ENCODE measurements around the gene COL4A1.

The COL4A1 gene

GRCh38 chr13:110233181-110233950 lies 73.6 kb downstream of the COL4A1 start:
- no peak for DNase-seq

- DNase-seq: no peak
Measured at GRCh38 chr13:110232756-110233155, 74.2 kb downstream of the COL4A1 start.

GRCh38 chr13:110232142-110232541 lies 74.8 kb downstream of the COL4A1 start:
- no peak for DNase-seq

GRCh38 chr13:110231348-110232047 lies 75.5 kb downstream of the COL4A1 start:
- no peak for DNase-seq

DNA sequence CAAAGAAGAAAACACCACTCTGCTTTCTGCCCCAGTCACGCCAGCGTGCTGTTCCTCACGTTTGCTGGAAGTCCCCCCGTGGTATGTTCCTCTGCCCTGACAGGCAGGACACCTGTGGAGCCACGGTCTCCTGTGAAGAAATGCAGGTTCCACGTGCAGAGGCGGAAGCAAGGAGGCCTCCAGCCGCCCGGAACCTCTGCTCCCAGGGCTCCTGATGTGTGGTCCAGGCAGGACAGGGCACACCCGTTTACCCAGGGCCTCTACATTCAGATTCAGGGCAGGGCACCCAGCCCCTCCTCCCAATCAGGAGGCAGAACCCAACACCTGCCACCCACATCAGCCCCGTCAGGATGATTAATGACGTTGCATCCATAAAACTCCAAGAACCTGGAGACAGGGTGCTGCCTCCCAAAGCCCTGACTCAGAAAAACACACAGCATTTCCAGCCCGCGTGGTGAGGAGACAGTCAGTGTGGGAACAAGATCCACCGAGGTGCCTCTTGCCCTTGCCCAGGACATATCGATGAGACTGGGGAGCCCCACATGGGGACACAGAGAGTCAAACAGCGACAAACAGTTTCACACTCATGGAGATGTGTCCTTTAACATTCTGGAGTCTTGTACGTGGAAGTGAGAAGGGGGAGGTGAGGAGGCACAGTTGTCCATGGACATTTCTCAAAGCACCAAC lies 76.2 kb downstream of the COL4A1 start:
- DNase-seq: no peak

DNA sequence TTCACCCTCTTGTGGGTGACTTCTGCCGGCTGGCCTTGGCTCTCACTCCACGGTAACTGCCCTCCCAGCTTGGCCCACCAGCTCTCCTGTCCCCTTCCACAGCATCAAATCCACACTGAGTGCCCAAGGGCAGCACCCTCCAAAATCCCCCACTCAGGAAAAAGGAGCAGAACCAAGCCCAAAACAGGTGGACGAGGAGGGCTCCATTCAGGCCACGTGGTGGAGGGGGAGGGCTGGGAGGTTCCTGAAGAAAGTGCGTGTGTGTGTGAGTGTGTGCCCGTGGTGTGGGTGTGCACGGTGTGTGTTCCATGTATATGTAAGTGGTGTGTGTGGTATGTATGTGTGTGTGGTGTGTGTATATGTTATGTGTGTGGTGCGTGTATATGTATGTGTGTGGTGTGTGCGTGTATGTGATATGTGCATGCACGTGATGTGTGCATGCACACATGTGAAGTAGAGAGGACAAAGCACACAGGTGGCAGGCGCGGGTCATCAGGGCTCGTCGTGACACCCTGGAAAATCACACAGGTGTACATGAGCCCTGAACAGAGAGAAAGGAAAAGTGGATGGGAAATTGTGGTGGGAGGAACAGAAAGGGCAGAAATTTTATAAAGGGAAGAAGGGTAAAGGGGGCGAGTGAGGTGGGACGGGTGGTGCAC lies 76.9 kb downstream of the COL4A1 start:
- DNase-seq: no peak

GRCh38 chr13:110228936-110229904 lies 77.7 kb downstream of the COL4A1 start:
- DNase-seq: no peak

DNA sequence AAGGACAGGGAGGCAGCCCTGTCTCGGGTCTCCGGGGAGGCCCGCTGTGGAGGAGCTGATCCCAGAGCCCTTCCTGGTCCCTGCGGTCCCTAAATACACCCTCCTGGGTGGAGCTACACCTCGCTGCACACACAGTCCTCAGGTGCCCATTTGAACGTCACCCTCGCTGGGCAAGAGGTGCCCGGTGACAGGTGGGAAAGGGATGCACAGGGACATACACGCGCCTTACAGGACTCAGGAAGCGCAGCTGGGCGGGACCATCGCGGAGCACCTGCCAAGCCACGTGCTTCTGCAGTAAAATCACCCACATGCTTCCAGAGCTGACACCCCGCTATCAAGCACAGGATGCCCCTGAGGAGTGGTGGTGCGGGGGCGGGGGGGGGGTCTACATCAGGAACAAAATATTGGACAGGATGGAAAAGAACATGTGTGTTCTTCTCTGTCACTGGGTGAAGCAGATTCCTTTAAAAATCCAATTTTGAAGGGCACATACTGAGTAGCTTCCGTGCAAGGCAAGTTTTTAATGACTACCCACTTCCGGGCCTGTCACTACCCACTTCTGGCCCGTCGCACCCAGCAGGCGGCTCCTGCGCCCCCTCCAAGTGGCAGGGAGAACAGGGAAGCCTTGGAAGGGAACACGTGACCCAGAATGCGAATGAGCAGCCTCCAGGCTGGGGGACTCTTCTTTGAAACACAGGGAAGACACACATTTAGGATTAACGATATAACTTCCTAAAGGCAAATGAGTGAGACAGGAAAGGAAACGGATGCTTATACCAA lies 78.9 kb downstream of the COL4A1 start:
- DNase-seq: no peak

DNA sequence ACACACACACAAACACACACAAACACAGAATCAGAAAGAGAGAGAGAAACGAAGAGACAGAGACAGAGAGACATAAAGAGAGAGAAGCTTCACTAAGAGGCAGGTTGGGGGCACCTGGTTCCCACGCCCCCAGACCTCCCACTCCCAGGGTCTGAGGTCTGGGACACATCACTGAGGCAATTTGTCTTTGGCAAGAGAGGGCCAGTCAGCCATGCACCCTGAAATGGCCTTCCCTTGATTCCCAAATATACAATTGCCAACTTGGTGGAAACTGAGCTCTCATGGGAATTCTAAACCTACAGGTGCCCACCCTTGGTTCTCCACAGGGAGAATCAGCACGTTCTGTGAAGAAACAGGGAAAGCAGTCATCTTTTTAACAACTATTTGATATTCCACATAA lies 79.5 kb downstream of the COL4A1 start:
- DNase-seq: no peak

DNA sequence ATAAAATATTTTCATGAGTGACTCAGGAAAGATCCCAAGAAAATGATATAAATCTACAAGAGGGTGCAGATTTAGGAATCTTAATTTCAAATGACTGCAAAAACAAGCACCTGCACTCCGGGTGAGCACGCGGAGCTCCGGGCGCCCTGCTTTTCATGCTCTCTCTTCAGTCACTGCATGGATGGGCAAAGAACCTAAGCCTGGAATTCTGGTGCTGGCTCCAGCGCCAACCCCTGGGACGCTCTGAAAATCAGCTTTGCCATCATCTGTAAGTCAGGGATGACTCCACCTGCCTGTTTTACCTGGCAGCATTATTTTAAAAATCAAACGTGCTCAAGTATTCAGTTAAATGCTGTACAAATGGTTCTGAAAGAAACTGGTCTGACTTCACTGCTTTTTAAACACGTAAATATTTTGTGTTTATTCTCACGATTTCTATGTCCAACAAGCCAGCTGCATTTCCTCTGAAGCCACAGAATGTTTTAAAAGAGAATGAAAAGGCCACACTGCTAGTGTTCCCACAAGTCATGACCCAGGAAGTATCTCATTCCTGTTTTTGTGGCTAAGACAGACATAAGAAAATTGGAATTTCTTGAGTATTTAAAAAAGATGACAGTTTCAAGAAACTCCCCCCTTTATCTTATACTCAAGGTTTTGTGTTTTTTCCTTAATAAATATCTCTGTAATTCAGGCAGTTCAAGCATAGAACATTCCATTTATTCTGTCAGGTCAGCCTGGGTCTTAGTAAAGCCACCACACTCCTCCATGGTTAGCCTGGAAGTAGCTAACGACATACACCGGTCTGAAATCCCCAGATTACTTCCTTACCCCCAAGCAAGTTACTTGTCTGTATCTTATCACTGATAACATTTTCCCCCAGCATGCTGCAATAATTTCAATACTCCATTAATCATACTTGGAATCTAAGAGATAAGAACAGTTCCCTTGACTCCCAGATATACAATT lies 81.1 kb downstream of the COL4A1 start:
- no peak for DNase-seq

DNA sequence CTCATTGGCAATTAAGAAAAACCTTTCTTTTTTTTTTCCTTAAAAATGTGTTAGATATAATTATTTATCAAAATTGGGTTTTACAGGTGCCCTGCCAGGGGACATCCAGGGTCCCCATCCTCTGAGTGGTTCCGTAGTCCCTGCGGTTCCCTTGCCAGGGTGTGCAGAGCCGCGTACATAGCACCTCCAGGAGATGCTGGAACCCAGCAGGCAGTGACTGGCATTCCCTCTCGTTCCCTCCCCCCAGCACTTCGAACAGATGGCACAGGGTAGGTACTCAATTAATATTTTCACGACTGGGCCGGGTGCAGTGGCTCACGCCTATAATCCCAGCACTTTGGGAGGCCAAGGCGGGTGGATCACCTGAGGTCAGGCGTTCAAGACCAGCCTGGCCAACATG lies 82.0 kb downstream of the COL4A1 start:
- no peak for DNase-seq

- no peak for DNase-seq
Measured at GRCh38 chr13:110224519-110224918, 82.4 kb downstream of the COL4A1 start.

GRCh38 chr13:110221406-110222117 lies 85.4 kb downstream of the COL4A1 start:
- no peak for DNase-seq

- DNase-seq: no peak
Measured at GRCh38 chr13:110220471-110220870, 86.5 kb downstream of the COL4A1 start.

DNA sequence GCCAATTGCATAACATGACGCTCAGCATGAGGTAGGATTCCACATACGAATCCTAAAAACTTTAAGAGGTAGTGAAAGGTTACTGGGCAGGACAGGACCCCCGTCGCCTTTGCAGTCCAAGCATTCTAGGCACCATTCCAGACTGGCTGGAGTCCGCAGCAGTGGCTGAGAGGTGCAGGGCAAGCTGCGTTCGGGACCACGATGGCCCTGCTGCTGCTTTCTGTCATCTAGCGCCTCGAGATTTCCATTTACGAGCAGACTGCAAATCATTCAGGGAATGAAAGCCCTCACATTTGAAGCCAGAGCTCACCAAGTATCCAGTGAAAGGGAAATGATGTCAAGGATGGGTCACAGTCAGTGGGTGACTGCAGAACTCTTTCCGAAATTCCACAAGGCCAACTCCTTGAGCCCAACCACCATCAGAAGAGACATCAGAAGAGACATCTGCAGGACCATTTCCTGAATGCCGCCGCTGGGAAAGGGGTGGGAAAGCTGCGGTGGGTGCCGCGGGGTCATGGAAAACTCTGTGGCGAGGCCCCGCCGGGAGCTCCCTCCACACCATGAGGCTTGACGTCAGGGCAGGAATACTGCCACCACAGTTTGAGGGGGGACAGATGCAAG lies 88.3 kb downstream of the COL4A1 start:
- DNase-seq: no peak

DNA sequence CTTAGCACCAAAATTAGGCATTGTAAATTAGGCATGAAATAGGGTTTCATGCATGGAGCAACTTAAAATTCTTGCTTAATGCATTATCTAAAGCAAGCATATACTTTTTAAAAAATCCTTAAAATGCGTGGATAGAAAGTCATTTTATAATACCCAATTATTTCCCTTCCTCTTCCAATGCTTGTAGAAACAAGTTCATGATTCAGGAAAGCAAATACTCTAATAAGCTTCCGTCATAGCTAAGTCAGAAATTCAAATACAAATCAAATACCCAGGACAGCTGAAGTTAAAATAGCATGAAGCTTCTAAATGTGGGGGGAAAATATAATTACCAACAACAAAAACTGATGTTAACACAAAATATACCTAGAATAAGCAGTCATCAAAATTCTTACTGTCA lies 89.1 kb downstream of the COL4A1 start:
- no peak for DNase-seq

DNA sequence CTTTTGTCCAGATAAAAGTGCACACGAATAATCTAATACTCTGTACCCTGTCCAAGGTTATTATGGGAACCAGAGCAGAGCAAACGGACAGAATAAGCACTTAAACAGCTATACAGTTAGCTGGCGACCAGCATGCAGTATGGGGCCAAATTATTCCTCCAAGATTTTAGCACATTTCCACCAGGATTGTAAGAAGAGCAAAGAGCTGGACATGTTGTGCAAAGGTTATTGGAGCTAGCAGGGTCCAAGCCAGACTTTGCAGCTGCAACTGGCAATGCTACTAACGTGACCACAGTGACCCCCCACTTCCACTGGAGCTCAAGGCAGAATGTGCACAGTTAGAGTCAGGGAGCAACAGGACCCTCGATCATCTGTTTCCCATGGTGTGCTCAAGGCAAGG lies 89.9 kb downstream of the COL4A1 start:
- DNase-seq: no peak

GRCh38 chr13:110216398-110217041 lies 90.4 kb downstream of the COL4A1 start:
- no peak for DNase-seq

All from activated CD4-positive, alpha-beta T cell treated with anti-CD3 and anti-CD28 coated beads, Interleukin-10, Interleukin-2, amounts not matched to agents 100 ng/mL and 50 ng/mL, durations not matched to agents 16 hours and 8 hours (primary cell).